ENCODE data around the gene HS3ST3A1. TPM values are rescaled to one million over a fixed set of nuclear protein-coding genes. Genes with fewer than 3 reads are reported as not detected.

Gene HS3ST3A1
- total RNA-seq, 1 donor from 2014 or later: 1.1 TPM

DNA sequence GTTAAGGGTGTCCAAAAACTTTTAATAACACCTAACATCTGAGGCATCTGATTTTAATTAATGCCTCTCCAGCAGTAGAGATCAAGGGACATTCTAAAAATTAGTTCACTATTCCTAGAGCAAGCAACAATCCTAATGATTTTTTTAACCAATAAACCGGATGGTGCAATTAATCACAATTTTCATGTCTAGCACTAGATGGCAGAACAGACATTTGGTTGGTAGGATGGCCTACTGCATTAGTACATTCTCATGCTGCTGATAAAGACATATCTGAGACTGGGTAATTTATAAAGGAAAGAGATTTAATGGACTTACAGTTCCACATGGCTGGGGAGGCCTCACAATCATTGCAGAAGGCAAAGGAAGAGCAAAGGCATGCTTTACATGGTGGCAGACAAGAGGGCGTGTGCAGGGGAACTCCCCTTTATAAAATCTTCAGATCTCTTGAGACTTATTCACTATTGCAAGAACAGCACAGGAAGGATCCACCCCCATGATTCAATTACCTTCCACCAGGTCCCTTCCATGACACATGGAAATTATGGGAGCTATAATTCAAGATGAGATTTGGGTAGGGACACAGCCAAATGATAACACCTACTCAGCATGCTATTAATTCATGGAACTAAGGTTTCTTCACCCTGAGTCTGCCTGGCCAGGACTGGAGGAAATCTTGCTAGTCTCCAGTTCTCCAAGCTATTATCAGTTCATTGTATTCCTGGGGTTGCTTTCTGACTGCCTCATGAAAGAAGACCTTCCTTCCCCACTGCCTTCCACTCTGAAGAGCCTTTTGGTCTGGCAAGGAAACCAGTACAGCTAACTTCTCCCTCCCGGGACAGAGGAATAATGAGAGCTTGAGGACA, 24.8 kb downstream of the HS3ST3A1 start:
- H3K27me3 Mint-ChIP-seq (ENCODE audit: unreplicated experiment): no peaks in the 10 kb centered on the region
- H3K9me3 Mint-ChIP-seq (ENCODE audit: unreplicated experiment): peaks cover 8% of the 10 kb centered on the region
- peaks cover 20% of the 10 kb centered on the region for H3K36me3 Mint-ChIP-seq (ENCODE audit: unreplicated experiment)
- H3K4me3 Mint-ChIP-seq (ENCODE audit: unreplicated experiment): no peak overlapping the region
- peaks cover 6% of the 10 kb centered on the region for H3K4me1 Mint-ChIP-seq (ENCODE audit: low read depth, unreplicated experiment)
- TF ChIP-seq, protein P1, sequence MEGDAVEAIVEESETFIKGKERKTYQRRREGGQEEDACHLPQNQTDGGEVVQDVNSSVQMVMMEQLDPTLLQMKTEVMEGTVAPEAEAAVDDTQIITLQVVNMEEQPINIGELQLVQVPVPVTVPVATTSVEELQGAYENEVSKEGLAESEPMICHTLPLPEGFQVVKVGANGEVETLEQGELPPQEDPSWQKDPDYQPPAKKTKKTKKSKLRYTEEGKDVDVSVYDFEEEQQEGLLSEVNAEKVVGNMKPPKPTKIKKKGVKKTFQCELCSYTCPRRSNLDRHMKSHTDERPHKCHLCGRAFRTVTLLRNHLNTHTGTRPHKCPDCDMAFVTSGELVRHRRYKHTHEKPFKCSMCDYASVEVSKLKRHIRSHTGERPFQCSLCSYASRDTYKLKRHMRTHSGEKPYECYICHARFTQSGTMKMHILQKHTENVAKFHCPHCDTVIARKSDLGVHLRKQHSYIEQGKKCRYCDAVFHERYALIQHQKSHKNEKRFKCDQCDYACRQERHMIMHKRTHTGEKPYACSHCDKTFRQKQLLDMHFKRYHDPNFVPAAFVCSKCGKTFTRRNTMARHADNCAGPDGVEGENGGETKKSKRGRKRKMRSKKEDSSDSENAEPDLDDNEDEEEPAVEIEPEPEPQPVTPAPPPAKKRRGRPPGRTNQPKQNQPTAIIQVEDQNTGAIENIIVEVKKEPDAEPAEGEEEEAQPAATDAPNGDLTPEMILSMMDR (IDR thresholded peaks at IDR 0.05; ENCODE audit: partially characterized antibody, unreplicated experiment): no peak
- no peak for DNase-seq
- H3K27ac Mint-ChIP-seq (ENCODE audit: unreplicated experiment): no peak overlapping the region

DNA sequence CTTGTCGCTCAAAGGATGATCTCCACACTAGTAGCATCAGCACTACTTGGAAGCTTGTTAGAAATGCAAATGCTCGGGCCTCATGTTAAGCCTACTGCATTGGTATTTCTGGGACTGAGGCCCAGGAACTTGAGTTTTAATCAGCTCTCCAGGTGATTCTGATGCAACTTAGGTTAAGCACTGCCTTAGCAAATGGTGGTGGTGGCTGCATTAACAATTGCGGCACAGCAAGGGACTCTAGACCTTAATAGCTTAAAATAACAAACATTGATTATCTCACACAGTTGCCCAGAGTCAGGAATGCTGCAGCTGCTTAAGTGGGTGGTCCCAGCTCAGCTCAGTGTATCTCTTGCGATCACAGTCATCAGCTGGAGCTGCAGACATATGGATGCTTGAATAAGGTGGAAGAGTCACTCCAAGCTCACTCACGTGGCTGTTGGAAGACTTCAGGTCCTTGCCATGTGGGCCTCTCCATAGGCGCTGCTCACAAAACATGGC, 25.8 kb downstream of the HS3ST3A1 start:
- Mint-ChIP-seq H3K4me1 (ENCODE audit: low read depth, unreplicated experiment) (peaks cover 6% of the 10 kb centered on the region), H3K9me3 (ENCODE audit: unreplicated experiment) (peaks cover 8% of the 10 kb centered on the region), H3K27ac (ENCODE audit: unreplicated experiment) (peak overlapping the region; percentile 40), H3K36me3 (ENCODE audit: unreplicated experiment) (peaks cover 20% of the 10 kb centered on the region), H3K4me3 (ENCODE audit: unreplicated experiment) (no peak overlapping the region), H3K27me3 (ENCODE audit: unreplicated experiment) (no peaks in the 10 kb centered on the region)
- TF ChIP-seq, protein P1 (IDR thresholded peaks at IDR 0.05; ENCODE audit: partially characterized antibody, unreplicated experiment): no peak
- no peak for DNase-seq

DNA sequence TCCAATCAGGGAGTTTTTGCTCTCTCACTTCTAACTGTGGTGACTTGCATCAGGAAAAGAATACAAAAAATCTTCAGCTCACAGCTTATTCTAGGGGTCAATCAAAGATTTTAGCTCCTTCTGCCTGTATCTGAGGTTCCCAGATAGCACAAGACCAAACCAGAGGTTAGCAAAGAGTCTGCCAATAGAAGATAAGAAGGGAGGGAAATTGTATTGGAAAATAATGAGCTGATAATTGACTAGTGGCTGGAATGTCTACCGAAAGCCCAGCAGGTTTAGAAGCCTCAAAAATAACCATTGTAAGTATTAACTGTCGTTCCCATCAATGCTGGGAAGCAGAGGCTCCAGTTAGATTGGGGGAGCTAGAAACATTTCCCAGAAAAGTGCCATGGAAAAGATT, 26.3 kb downstream of the HS3ST3A1 start:
- no peaks in the 10 kb centered on the region for H3K27me3 Mint-ChIP-seq (ENCODE audit: unreplicated experiment)
- no peak overlapping the region for H3K27ac Mint-ChIP-seq (ENCODE audit: unreplicated experiment)
- peaks cover 8% of the 10 kb centered on the region for H3K9me3 Mint-ChIP-seq (ENCODE audit: unreplicated experiment)
- peaks cover 6% of the 10 kb centered on the region for H3K4me1 Mint-ChIP-seq (ENCODE audit: low read depth, unreplicated experiment)
- DNase-seq: no peak
- no peak overlapping the region for H3K4me3 Mint-ChIP-seq (ENCODE audit: unreplicated experiment)
- TF ChIP-seq, protein P1 (IDR thresholded peaks at IDR 0.05; ENCODE audit: partially characterized antibody, unreplicated experiment): no peak
- peaks cover 20% of the 10 kb centered on the region for H3K36me3 Mint-ChIP-seq (ENCODE audit: unreplicated experiment)

DNA sequence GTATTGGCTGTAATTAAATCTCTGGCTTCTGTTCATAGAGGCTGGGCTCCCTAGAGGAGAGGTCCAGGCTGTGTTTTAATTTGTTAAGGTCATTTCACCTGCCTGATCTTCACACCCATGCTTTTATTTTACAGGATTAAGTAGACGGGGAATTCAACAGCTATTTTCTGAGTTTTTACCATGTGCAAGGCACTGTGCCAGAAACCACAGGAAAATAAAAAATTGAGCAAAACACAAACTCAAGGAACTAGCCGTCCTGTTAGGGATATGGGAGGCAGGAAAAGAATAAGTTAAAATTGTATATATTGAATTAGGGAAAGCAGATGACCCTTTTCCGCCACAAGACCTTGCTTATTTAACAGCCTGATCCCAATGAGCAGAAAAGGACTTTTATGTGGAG, 29.1 kb downstream of the HS3ST3A1 start:
- H3K27ac Mint-ChIP-seq (ENCODE audit: unreplicated experiment): no peak overlapping the region
- peaks cover 21% of the 10 kb centered on the region for H3K36me3 Mint-ChIP-seq (ENCODE audit: unreplicated experiment)
- TF ChIP-seq, protein P1 (IDR thresholded peaks at IDR 0.05; ENCODE audit: partially characterized antibody, unreplicated experiment): no peak
- peaks cover 6% of the 10 kb centered on the region for H3K4me1 Mint-ChIP-seq (ENCODE audit: low read depth, unreplicated experiment)
- DNase-seq: no peak
- H3K9me3 Mint-ChIP-seq (ENCODE audit: unreplicated experiment): peaks cover 8% of the 10 kb centered on the region
- no peaks in the 10 kb centered on the region for H3K27me3 Mint-ChIP-seq (ENCODE audit: unreplicated experiment)
- no peak overlapping the region for H3K4me3 Mint-ChIP-seq (ENCODE audit: unreplicated experiment)

All from glutamatergic neuron (in vitro differentiated cells).